GM12878 (cell line): ENCODE results near the gene CTSL.

Experiments used
- POLR2AphosphoS5 ChIP-seq: IDR thresholded peaks from 2 replicates; pipeline ENCODE4 v1.6.1; 2011; ENCODE audit warnings: mild to moderate bottlenecking, low read length, inconsistent platforms
- TAF1 ChIP-seq: IDR thresholded peaks from 2 replicates; pipeline ENCODE4 v1.6.1; 2011; ENCODE audit warnings: mild to moderate bottlenecking, low read depth, low read length, borderline replicate concordance

DNA sequence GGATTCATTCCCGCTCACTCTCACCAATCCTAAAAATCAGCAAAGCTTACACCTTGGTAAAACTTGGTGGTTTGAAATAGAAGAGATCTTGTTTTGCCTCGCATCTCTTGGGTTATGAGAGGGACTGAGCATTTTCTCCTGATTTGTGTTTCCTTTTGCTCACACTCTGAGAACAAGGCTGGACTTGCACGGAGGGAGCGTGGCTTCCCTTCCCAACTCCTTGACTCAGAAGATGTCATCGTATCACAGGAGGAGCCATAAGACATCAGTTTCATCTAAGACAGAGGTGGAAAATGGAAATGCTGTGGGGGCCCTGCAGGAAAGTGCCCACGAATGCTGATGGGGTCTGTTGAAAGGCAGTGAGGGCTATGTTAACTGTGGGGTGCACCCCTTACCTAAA lies 37.4 kb downstream of the CTSL start:
- TF ChIP-seq POLR2AphosphoS5 (no peak), TAF1 (no peak)
